Coronary artery (tissue), 2 donors: Measurements from ENCODE around the gene AASS.

ENCODE experiments used
- DNase-seq: peaks from one replicate; pipeline ENCODE4 v3.0.0-alpha.2; 2017; ENCODE audit warnings: low spot score
- H3K27ac ChIP-seq, 2 donors: fragments of 200-600 bp; sonication (generic); one replicate each; pipeline ENCODE4 v1.5.1; 2016 to 2019
- H3K4me3 ChIP-seq: fragments of 200-600 bp; sonication (generic); 2 replicates; pipeline ENCODE4 v1.5.1; 2016; ENCODE audit warnings: mild to moderate bottlenecking, moderate library complexity
- CTCF ChIP-seq: fragments of 200-600 bp; sonication (generic); IDR thresholded peaks from one replicate; pipeline ENCODE4 v1.5.1; 2019; ENCODE audit warnings: antibody characterized with exemption

The AASS gene

GRCh38 chr7:122033641-122034040 lies 110.4 kb downstream of the AASS start:
- TF ChIP-seq CTCF: no peak
- no peak for DNase-seq
- no peak overlapping the region for H3K4me3 ChIP-seq
- no peak overlapping the region for H3K27ac ChIP-seq

- Histone ChIP-seq H3K4me3 (no peak overlapping the region), H3K27ac (no peak overlapping the region)
- no peak for DNase-seq
- no peak for TF ChIP-seq CTCF
Measured at GRCh38 chr7:122027058-122027457, 117.0 kb downstream of the AASS start.
